Measurements from ENCODE around the gene COPG1. TPM values are rescaled to one million over a fixed set of nuclear protein-coding genes. Genes with fewer than 3 reads are reported as not detected.

COPG1 gene
- total RNA-seq, 4 donors from 2014 or later = 72.6 to 124 (median 88.1) TPM

GRCh38 chr3:129234441-129234840 is 15.0 kb upstream of the COPG1 start:
- H3K27ac ChIP-seq = peak overlapping the region in 2 of 4 donors; percentile 46 to 52

GRCh38 chr3:129235344-129235917 is 14.0 kb upstream of the COPG1 start:
- Histone ChIP-seq H3K9me3 (no peaks in the 10 kb centered on the region), H3K36me3 (no peaks in the 10 kb centered on the region), H3K4me3 (no peak overlapping the region), H3K4me1 (peaks cover 0 to 16% (median 2%) of the 10 kb centered on the region in 4 donors), H3K27ac (no peak overlapping the region), H3K27me3 (no peaks in the 10 kb centered on the region)
- 79 to 93% methylated on average over 3 to 4 of the region's 4 CpGs for WGBS, 2 donors
- no peak for DNase-seq (ENCODE audit: low spot score in 2 of 2)
- TF ChIP-seq EP300 (IDR thresholded peaks at IDR 0.05) = no peak
- TF ChIP-seq POLR2A (IDR thresholded peaks at IDR 0.05) = no peak
- TF ChIP-seq CTCF (IDR thresholded peaks at IDR 0.05) = no peak

More at GRCh38 chr3:129234441-129234840, 15.0 kb upstream of the COPG1 start:
- WGBS, 2 donors = 89 to 91% methylated on average over 3 of the region's 3 CpGs
- Histone ChIP-seq H3K9me3 (no peaks in the 10 kb centered on the region), H3K4me3 (no peak overlapping the region), H3K27me3 (no peaks in the 10 kb centered on the region), H3K36me3 (no peaks in the 10 kb centered on the region), H3K4me1 (peaks cover 0 to 12% (median 4%) of the 10 kb centered on the region in 4 donors)
- TF ChIP-seq CTCF (IDR thresholded peaks at IDR 0.05) (no peak), EP300 (IDR thresholded peaks at IDR 0.05) (no peak), POLR2A (IDR thresholded peaks at IDR 0.05) (no peak)
- no peak for DNase-seq (ENCODE audit: low spot score in 2 of 2)

- no peaks in the 10 kb centered on the region for H3K27me3 ChIP-seq
- 81 to 84% methylated on average over 8 of the region's 8 CpGs for whole genome bisulfite sequencing, 2 donors
- peak in 1 of 2 donors; percentile 38 for TF ChIP-seq EP300 (IDR thresholded peaks at IDR 0.05)
- no peak for TF ChIP-seq POLR2A (IDR thresholded peaks at IDR 0.05)
- no peak for TF ChIP-seq CTCF (IDR thresholded peaks at IDR 0.05)
- H3K36me3 ChIP-seq = peaks cover 0 to 11% (median 0%) of the 10 kb centered on the region in 3 donors
- H3K27ac ChIP-seq = peak overlapping the region in 1 of 4 donors; percentile 24
- no peak overlapping the region for H3K4me3 ChIP-seq
- no peaks in the 10 kb centered on the region for H3K9me3 ChIP-seq
- DNase-seq (ENCODE audit: low spot score in 2 of 2) = no peak
- peaks cover 0 to 19% (median 2%) of the 10 kb centered on the region in 4 donors for H3K4me1 ChIP-seq
Measured at GRCh38 chr3:129238945-129239705, 10.3 kb upstream of the COPG1 start.

- peaks cover 0 to 22% (median 2%) of the 10 kb centered on the region in 4 donors for H3K4me1 ChIP-seq
- H3K36me3 ChIP-seq = peaks cover 0 to 11% (median 0%) of the 10 kb centered on the region in 3 donors
- no peak overlapping the region for H3K4me3 ChIP-seq
- TF ChIP-seq CTCF (IDR thresholded peaks at IDR 0.05) = no peak
- no peak for TF ChIP-seq POLR2A (IDR thresholded peaks at IDR 0.05)
- no peak for TF ChIP-seq EP300 (IDR thresholded peaks at IDR 0.05)
- H3K27ac ChIP-seq = peak overlapping the region in 1 of 4 donors; percentile 14
- no peaks in the 10 kb centered on the region for H3K9me3 ChIP-seq
- 40 to 54% methylated on average over 6 of the region's 6 CpGs for WGBS, 2 donors
- DNase-seq (ENCODE audit: low spot score in 2 of 2) = no peak
- no peaks in the 10 kb centered on the region for H3K27me3 ChIP-seq
Measured at GRCh38 chr3:129239991-129240390, 9.4 kb upstream of the COPG1 start.

- no peak for DNase-seq (ENCODE audit: low spot score in 2 of 2)
- Histone ChIP-seq H3K9me3 (no peaks in the 10 kb centered on the region), H3K27me3 (no peaks in the 10 kb centered on the region), H3K27ac (peak overlapping the region in 1 of 4 donors; percentile 14), H3K36me3 (peaks cover 0 to 11% (median 0%) of the 10 kb centered on the region in 3 donors), H3K4me1 (peaks cover 0 to 27% (median 5%) of the 10 kb centered on the region in 4 donors), H3K4me3 (no peak overlapping the region)
- WGBS, 2 donors = 23 to 28% methylated on average over 3 of the region's 3 CpGs
- TF ChIP-seq EP300 (IDR thresholded peaks at IDR 0.05) (no peak), POLR2A (IDR thresholded peaks at IDR 0.05) (no peak)
Measured at GRCh38 chr3:129240436-129240835, 9.0 kb upstream of the COPG1 start.
